HepG2 (cell line): ENCODE measurements around the gene KCNQ1OT1. TPM values are rescaled to one million over a fixed set of nuclear protein-coding genes. Genes with fewer than 3 reads are reported as not detected.
A peak's percentile ranks its signal among the peaks of the same experiment; 100 is the strongest.

ENCODE experiments used
- ATF3 ChIP-seq: sonication (generic); formaldehyde crosslinking; IDR thresholded peaks from 2 replicates; pipeline ENCODE4 v1.4.0; 2020; ENCODE audit warnings: missing genetic modification reagents
- BRF2 ChIP-seq: sonication (generic); formaldehyde crosslinking; IDR thresholded peaks from 2 replicates; pipeline ENCODE4 v1.8.1; 2022; ENCODE audit warnings: mild to moderate bottlenecking, missing genetic modification reagents
- CBX1 ChIP-seq: IDR thresholded peaks from one replicate; pipeline ENCODE4 v1.6.1; 2016; ENCODE audit warnings: antibody characterized with exemption, low read depth
- CSRNP1 ChIP-seq: sonication (generic); formaldehyde crosslinking; IDR thresholded peaks from 2 replicates; pipeline ENCODE4 v1.8.1; 2023; ENCODE audit warnings: mild to moderate bottlenecking, missing genetic modification reagents
- DDIT3 ChIP-seq: sonication (generic); formaldehyde crosslinking; IDR thresholded peaks from 2 replicates; pipeline ENCODE4 v1.4.0; 2020; ENCODE audit warnings: mild to moderate bottlenecking, missing genetic modification reagents
- DNMT3B ChIP-seq: conservative IDR thresholded peaks from 2 replicates; pipeline ENCODE4 v1.6.1; 2016; ENCODE audit warnings: missing biosample characterization, control low read depth
- GLMP ChIP-seq: sonication (generic); formaldehyde crosslinking; IDR thresholded peaks from 2 replicates; pipeline ENCODE4 v1.9.0; 2021; ENCODE audit warnings: missing genetic modification reagents, mild to moderate bottlenecking, borderline replicate concordance
- HMG20A ChIP-seq: IDR thresholded peaks from 2 replicates; pipeline ENCODE4 v1.6.1; 2016; ENCODE audit warnings: borderline replicate concordance
- JUNB ChIP-seq: sonication (generic); formaldehyde crosslinking; IDR thresholded peaks from 2 replicates; pipeline ENCODE4 v1.8.0; 2022; ENCODE audit warnings: missing genetic modification reagents, mild to moderate bottlenecking, borderline replicate concordance
- MEF2D ChIP-seq: sonication (generic); formaldehyde crosslinking; IDR thresholded peaks from 2 replicates; pipeline ENCODE4 v1.5.1; 2020; ENCODE audit warnings: mild to moderate bottlenecking, missing genetic modification reagents
- NR0B2 ChIP-seq: sonication (generic); formaldehyde crosslinking; IDR thresholded peaks from 2 replicates; pipeline ENCODE4 v1.4.0; 2020; ENCODE audit warnings: mild to moderate bottlenecking, missing genetic modification reagents
- PCBP1 ChIP-seq: fragments of 200-400 bp; formaldehyde crosslinking; IDR thresholded peaks from 2 replicates; pipeline ENCODE4 v1.6.1; 2017; ENCODE audit warnings: mild to moderate bottlenecking, low read depth, low read length, borderline replicate concordance
- PLRG1 ChIP-seq: fragments of 450-650 bp; conservative IDR thresholded peaks from 2 replicates; pipeline ENCODE4 v1.6.1; 2016
- PRMT3 ChIP-seq: sonication (generic); formaldehyde crosslinking; IDR thresholded peaks from 2 replicates; pipeline ENCODE4 v1.8.1; 2022; ENCODE audit warnings: low read depth, mild to moderate bottlenecking, moderate library complexity, missing genetic modification reagents, borderline replicate concordance
- RAD51 ChIP-seq: fragments of 450-650 bp; IDR thresholded peaks from 2 replicates; pipeline ENCODE4 v1.6.1; 2016; ENCODE audit warnings: borderline replicate concordance
- TSC22D2 ChIP-seq: sonication (generic); formaldehyde crosslinking; IDR thresholded peaks from 2 replicates; pipeline ENCODE4 v1.5.1; 2020; ENCODE audit warnings: missing genetic modification reagents, mild to moderate bottlenecking, borderline replicate concordance
- ZBTB39 ChIP-seq: sonication (generic); formaldehyde crosslinking; IDR thresholded peaks from 2 replicates; pipeline ENCODE4 v1.5.0; 2020; ENCODE audit warnings: missing genetic modification reagents
- ZEB1 ChIP-seq: IDR thresholded peaks from 2 replicates; pipeline ENCODE4 v1.6.1; 2012; ENCODE audit warnings: mild to moderate bottlenecking, low read depth, inconsistent platforms; ENCODE audit not compliant: insufficient replicate concordance
- ZNF7 ChIP-seq: IDR thresholded peaks from 2 replicates; pipeline ENCODE4 v1.6.1; 2016; ENCODE audit warnings: missing biosample characterization, missing genetic modification reagents
- ZNF773 ChIP-seq: sonication (generic); formaldehyde crosslinking; IDR thresholded peaks from 2 replicates; pipeline ENCODE4 v1.4.0; 2020; ENCODE audit warnings: missing genetic modification reagents, borderline replicate concordance
- polyA plus RNA-seq, 8 experiments: library from polyadenylated mRNA; depleted of rRNA in 3 of 8; stranded (reverse) in 7 of 8; unstranded in 1 of 8; fragments of >200 nt; fragmentation: Illumina TruSeq in 4 of 8; extraction: Trizol in 4 of 8; gene quantifications; 2 replicates each; pipeline versions ENCODE4 v1.2.1 to v1.2.3, GENCODE V29; 2011 to 2016; ENCODE audit warnings: low read depth in 4 of 8, missing spikeins in 1 of 8, mixed read lengths in 1 of 8; ENCODE audit not compliant: insufficient read depth in 1 of 8
- total RNA-seq, 5 experiments: library from RNA; depleted of rRNA; stranded (reverse); fragments of >200 nt; fragmentation: Illumina TruSeq; extraction: Trizol; gene quantifications; 2 replicates each; pipeline ENCODE4 v1.2.3, GENCODE V29; 2016; ENCODE audit warnings: low read depth in 1 of 5

Gene KCNQ1OT1
- total and polyA plus RNA-seq, 2 of the 13 experiments (the other 11 are each of a cell fraction or from before 2014, with no cell fraction given) = 1.3 to 18.9 TPM

- TF ChIP-seq CSRNP1 (CRISPR knock-in tag) (no peak), DDIT3 (CRISPR knock-in tag) (no peak), ZNF7 (no peak), DNMT3B (CRISPR knock-in tag) (no peak), RAD51 (no peak), ZEB1 (no peak), ATF3 (CRISPR knock-in tag) (no peak), HMG20A (CRISPR knock-in tag) (no peak), PCBP1 (no peak), ZNF773 (no peak), PLRG1 (no peak), GLMP (CRISPR knock-in tag) (no peak), NR0B2 (no peak), CBX1 (no peak), BRF2 (CRISPR knock-in tag) (0 out of 2 replicates have a peak, but pooled peaks have one; percentile 22), JUNB (CRISPR knock-in tag) (no peak; the same call in 1 of the 2 replicates), PRMT3 (CRISPR knock-in tag) (no peak), ZBTB39 (CRISPR knock-in tag) (0 out of 2 replicates have a peak, but pooled peaks have one; percentile 35), TSC22D2 (no peak), MEF2D (CRISPR knock-in tag) (no peak)
Observed at GRCh38 chr11:2644844-2645778, 54.7 kb downstream of the KCNQ1OT1 start (continued).
